Fibroblast of lung (primary cell): Measurements from ENCODE around the gene C12orf42.

Experiments
- CTCF ChIP-seq, 2 donors: IDR thresholded peaks in 1 of 2; conservative IDR thresholded peaks in 1 of 2; 1 replicate in 1 of 2; 2 replicates in 1 of 2; pipeline ENCODE4 v1.5.1; 2011 to 2012; ENCODE audit warnings: low read length in 2 of 2, control low read depth in 1 of 2, inconsistent platforms in 1 of 2, low read depth in 1 of 2, mild to moderate bottlenecking in 1 of 2
- EZH2 ChIP-seq: IDR thresholded peaks from 2 replicates; pipeline ENCODE4 v1.5.1; 2012; ENCODE audit warnings: low read length, control low read depth, mild to moderate bottlenecking; ENCODE audit errors: missing control alignments

GRCh38 chr12:103386451-103386850 lies 109.3 kb downstream of the C12orf42 start:
- no peak for TF ChIP-seq CTCF (conservative IDR thresholded peaks at IDR 0.05 in 1 of 2, IDR thresholded peaks at IDR 0.05 in 1 of 2; ENCODE audit: low read depth in 1 of 2, low read length in 2 of 2)
- TF ChIP-seq EZH2 = no peak
